H9 (cell line): ENCODE data around the gene IZUMO4. TPM values are rescaled to one million over a fixed set of nuclear protein-coding genes. Genes with fewer than 3 reads are reported as not detected.

Experiments used
- DNase-seq: peaks from one replicate; pipeline ENCODE4 v3.0.0-alpha.2; 2017
- H2AFZ ChIP-seq: one replicate; pipeline ENCODE4 v1.6.1; 2013; ENCODE audit warnings: mild to moderate bottlenecking, low read length, control low read depth, moderate library complexity
- H2AK5ac ChIP-seq: 2 replicates; pipeline ENCODE4 v1.6.1; 2013; ENCODE audit warnings: low read length, control low read depth, mixed read lengths; ENCODE audit not compliant: insufficient read length
- H2BK120ac ChIP-seq: one replicate; pipeline ENCODE4 v1.6.1; 2013; ENCODE audit warnings: low read depth, mild to moderate bottlenecking, low read length, control low read depth, inconsistent platforms; ENCODE audit not compliant: poor library complexity, severe bottlenecking
- H2BK12ac ChIP-seq: 2 replicates; pipeline ENCODE4 v1.6.1; 2013; ENCODE audit warnings: low read length, control low read depth, mixed read lengths, low read depth; ENCODE audit not compliant: insufficient read length
- H2BK15ac ChIP-seq: 2 replicates; pipeline ENCODE4 v1.6.1; 2013; ENCODE audit warnings: low read depth, low read length, control low read depth
- H2BK20ac ChIP-seq: one replicate; pipeline ENCODE4 v1.6.1; 2013; ENCODE audit warnings: low read depth, mild to moderate bottlenecking, low read length, control low read depth, inconsistent platforms; ENCODE audit not compliant: poor library complexity, severe bottlenecking
- H2BK5ac ChIP-seq: 2 replicates; pipeline ENCODE4 v1.6.1; 2013; ENCODE audit warnings: low read length, control low read depth, mixed read lengths; ENCODE audit not compliant: insufficient read length
- H3K14ac ChIP-seq: 2 replicates; pipeline ENCODE4 v1.6.1; 2013; ENCODE audit warnings: low read length, control low read depth; ENCODE audit not compliant: insufficient read depth
- H3K18ac ChIP-seq: 2 replicates; pipeline ENCODE4 v1.6.1; 2013; ENCODE audit warnings: low read depth, mild to moderate bottlenecking, mixed read lengths, low read length, control low read depth; ENCODE audit not compliant: insufficient read length
- H3K23ac ChIP-seq: 2 replicates; pipeline ENCODE4 v1.6.1; 2013; ENCODE audit warnings: low read length, control low read depth, mixed read lengths, low read depth; ENCODE audit not compliant: insufficient read length
- H3K23me2 ChIP-seq: 2 replicates; pipeline ENCODE4 v1.6.1; 2013; ENCODE audit warnings: low read depth, mild to moderate bottlenecking, mixed read lengths, low read length, control low read depth; ENCODE audit not compliant: insufficient read length, poor library complexity, severe bottlenecking
- H3K27ac ChIP-seq: 2 replicates; pipeline ENCODE4 v1.5.1; 2013; ENCODE audit warnings: low read length, control low read depth, mixed read lengths, low read depth; ENCODE audit not compliant: insufficient read length
- H3K27me3 ChIP-seq: 2 replicates; pipeline ENCODE4 v1.6.1; 2013; ENCODE audit warnings: low read length, control low read depth, inconsistent platforms; ENCODE audit not compliant: insufficient read depth
- H3K4ac ChIP-seq: 2 replicates; pipeline ENCODE4 v1.6.1; 2013; ENCODE audit warnings: low read depth, mild to moderate bottlenecking, control low read depth, inconsistent platforms, low read length, moderate library complexity
- H3K4me1 ChIP-seq: 2 replicates; pipeline ENCODE4 v1.6.1; 2013; ENCODE audit warnings: low read length, control low read depth, inconsistent platforms; ENCODE audit not compliant: insufficient read depth
- H3K4me2 ChIP-seq: 2 replicates; pipeline ENCODE4 v1.6.1; 2013; ENCODE audit warnings: low read length, control low read depth, mixed read lengths; ENCODE audit not compliant: insufficient read length, insufficient read depth
- H3K56ac ChIP-seq: 2 replicates; pipeline ENCODE4 v1.6.1; 2013; ENCODE audit warnings: low read depth, mild to moderate bottlenecking, mixed read lengths, low read length, control low read depth; ENCODE audit not compliant: insufficient read length
- H3K79me1 ChIP-seq: 2 replicates; pipeline ENCODE4 v1.6.1; 2013; ENCODE audit warnings: low read depth, mild to moderate bottlenecking, moderate library complexity, low read length, control low read depth, inconsistent platforms; ENCODE audit not compliant: insufficient read depth, poor library complexity, severe bottlenecking
- H3K79me2 ChIP-seq: 2 replicates; pipeline ENCODE4 v1.6.1; 2013; ENCODE audit warnings: low read length, control low read depth, inconsistent platforms; ENCODE audit not compliant: insufficient read depth
- H3K9ac ChIP-seq: 2 replicates; pipeline ENCODE4 v1.6.1; 2013; ENCODE audit warnings: low read length, control low read depth, mixed read lengths; ENCODE audit not compliant: insufficient read length; ENCODE audit errors: extremely low read depth
- H3K9me3 ChIP-seq: one replicate; pipeline ENCODE4 v1.6.1; 2013; ENCODE audit warnings: low read depth, low read length, inconsistent platforms; ENCODE audit not compliant: control insufficient read depth
- H3T11ph ChIP-seq: one replicate; pipeline ENCODE4 v1.6.1; 2013; ENCODE audit warnings: mild to moderate bottlenecking, low read length, control low read depth, inconsistent platforms
- H4K20me1 ChIP-seq: one replicate; pipeline ENCODE4 v1.6.1; 2013; ENCODE audit not compliant: control insufficient read depth, insufficient read length, insufficient read depth
- H4K5ac ChIP-seq: 2 replicates; pipeline ENCODE4 v1.6.1; 2013; ENCODE audit warnings: low read depth, mild to moderate bottlenecking, mixed read lengths, low read length, control low read depth; ENCODE audit not compliant: insufficient read length
- H4K8ac ChIP-seq: replicated peaks from 2 replicates; pipeline ENCODE4 v1.6.1; 2013; ENCODE audit warnings: low read length, control low read depth, mixed read lengths, low read depth; ENCODE audit not compliant: insufficient read length
- H4K91ac ChIP-seq: 2 replicates; pipeline ENCODE4 v1.6.1; 2013; ENCODE audit warnings: low read depth, mild to moderate bottlenecking, moderate library complexity, mixed read lengths, low read length, control low read depth; ENCODE audit not compliant: insufficient read length
- H3K27ac Mint-ChIP-seq, 3 experiments: 2 replicates in 2 of 3; 3 replicates in 1 of 3; pipeline ENCODE4 v1.8.0; 2020 to 2021; ENCODE audit warnings: mixed read lengths in 3 of 3, mild to moderate bottlenecking in 1 of 3, moderate library complexity in 1 of 3
- H3K27me3 Mint-ChIP-seq: 2 replicates; pipeline ENCODE4 v1.8.0; 2021; ENCODE audit warnings: low read depth, mild to moderate bottlenecking, moderate library complexity, mixed read lengths
- H3K36me3 Mint-ChIP-seq, 3 experiments: 2 replicates in 2 of 3; 3 replicates in 1 of 3; pipeline ENCODE4 v1.8.0; 2020 to 2021; ENCODE audit warnings: low read depth in 3 of 3, mixed read lengths in 3 of 3; ENCODE audit not compliant: insufficient read depth in 1 of 3
- H3K4me1 Mint-ChIP-seq, 2 experiments: 2 replicates each; pipeline ENCODE4 v1.8.0; 2020; ENCODE audit warnings: mixed read lengths in 2 of 2
- H3K4me3 Mint-ChIP-seq, 2 experiments: 2 replicates in 1 of 2; 3 replicates in 1 of 2; pipeline ENCODE4 v1.8.0; 2020 to 2021; ENCODE audit warnings: mild to moderate bottlenecking in 2 of 2, mixed read lengths in 2 of 2, moderate library complexity in 1 of 2
- H3K9me3 Mint-ChIP-seq, 2 experiments: 2 replicates in 1 of 2; 3 replicates in 1 of 2; pipeline ENCODE4 v1.8.0; 2020; ENCODE audit warnings: mild to moderate bottlenecking in 2 of 2, mixed read lengths in 2 of 2, moderate library complexity in 1 of 2
- CTCF ChIP-seq: fragments of 200-600 bp; sonication (generic); conservative IDR thresholded peaks from 3 replicates; pipeline ENCODE4 v1.8.0; 2021; ENCODE audit warnings: antibody characterized with exemption, mild to moderate bottlenecking
- WGBS: extraction: QIAGEN DNeasy Blood & Tissue Kit; methylation state at CpG from one replicate; pipeline ENCODE4 v1.1.7; 2013; ENCODE audit warnings: missing lambda C conversion rate, low lambda C conversion rate, mixed read lengths; ENCODE audit not compliant: insufficient read length; ENCODE audit errors: extremely low coverage; 5-methylcytosine and 5-hydroxymethylcytosine counted together
- total RNA-seq: library from RNA; stranded (reverse); gene quantifications from 2 replicates; pipeline ENCODE4 v1.2.1, GENCODE V29; 2021

Gene IZUMO4
- total RNA-seq, 1 experiment from 2014 or later, result 2.1 TPM

- Histone ChIP-seq H3K79me2 (no peaks in the 10 kb centered on the region), H3K79me1 (no peaks in the 10 kb centered on the region), H2AFZ (no peak overlapping the region), H2BK120ac (no peak overlapping the region), H4K8ac (no peak overlapping the region), H3K9ac (no peak overlapping the region), H3K4me1 (no peaks in the 10 kb centered on the region), H3K9me3 (no peaks in the 10 kb centered on the region), H2BK12ac (no peak overlapping the region), H4K5ac (no peak overlapping the region), H3K18ac (no peak overlapping the region), H2AK5ac (no peak overlapping the region), H3K14ac (no peak overlapping the region), H2BK20ac (no peak overlapping the region), H3T11ph (no peak overlapping the region), H2BK15ac (no peak overlapping the region), H3K4ac (no peak overlapping the region), H3K56ac (no peak overlapping the region), H4K91ac (no peak overlapping the region), H2BK5ac (no peak overlapping the region), H3K23me2 (no peaks in the 10 kb centered on the region), H4K20me1 (no peaks in the 10 kb centered on the region), H3K23ac (no peak overlapping the region), H3K27ac (no peak overlapping the region), H3K27me3 (no peaks in the 10 kb centered on the region), H3K4me2 (no peak overlapping the region)
- Mint-ChIP-seq H3K4me3 (no peak overlapping the region), H3K4me1 (no peaks in the 10 kb centered on the region), H3K27me3 (no peaks in the 10 kb centered on the region; the same call in 1 of the 2 replicates), H3K36me3 (peaks cover 40 to 72% (median 70%) of the 10 kb centered on the region in 3 experiments), H3K9me3 (no peaks in the 10 kb centered on the region), H3K27ac (no peak overlapping the region)
- WGBS, result no CpG with 5 or more reads among the region's 24 CpGs
- TF ChIP-seq CTCF, result no peak
- no peak for DNase-seq
Observed at GRCh38 chr19:2113439-2114211, 16.9 kb downstream of the IZUMO4 start.
